ENCODE data around the gene PTER. TPM values are rescaled to one million over a fixed set of nuclear protein-coding genes. Genes with fewer than 3 reads are reported as not detected.

Gene PTER, protein sequence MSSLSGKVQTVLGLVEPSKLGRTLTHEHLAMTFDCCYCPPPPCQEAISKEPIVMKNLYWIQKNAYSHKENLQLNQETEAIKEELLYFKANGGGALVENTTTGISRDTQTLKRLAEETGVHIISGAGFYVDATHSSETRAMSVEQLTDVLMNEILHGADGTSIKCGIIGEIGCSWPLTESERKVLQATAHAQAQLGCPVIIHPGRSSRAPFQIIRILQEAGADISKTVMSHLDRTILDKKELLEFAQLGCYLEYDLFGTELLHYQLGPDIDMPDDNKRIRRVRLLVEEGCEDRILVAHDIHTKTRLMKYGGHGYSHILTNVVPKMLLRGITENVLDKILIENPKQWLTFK
- total RNA-seq = 10.1 and 15.2 TPM in 2 replicates

DNA sequence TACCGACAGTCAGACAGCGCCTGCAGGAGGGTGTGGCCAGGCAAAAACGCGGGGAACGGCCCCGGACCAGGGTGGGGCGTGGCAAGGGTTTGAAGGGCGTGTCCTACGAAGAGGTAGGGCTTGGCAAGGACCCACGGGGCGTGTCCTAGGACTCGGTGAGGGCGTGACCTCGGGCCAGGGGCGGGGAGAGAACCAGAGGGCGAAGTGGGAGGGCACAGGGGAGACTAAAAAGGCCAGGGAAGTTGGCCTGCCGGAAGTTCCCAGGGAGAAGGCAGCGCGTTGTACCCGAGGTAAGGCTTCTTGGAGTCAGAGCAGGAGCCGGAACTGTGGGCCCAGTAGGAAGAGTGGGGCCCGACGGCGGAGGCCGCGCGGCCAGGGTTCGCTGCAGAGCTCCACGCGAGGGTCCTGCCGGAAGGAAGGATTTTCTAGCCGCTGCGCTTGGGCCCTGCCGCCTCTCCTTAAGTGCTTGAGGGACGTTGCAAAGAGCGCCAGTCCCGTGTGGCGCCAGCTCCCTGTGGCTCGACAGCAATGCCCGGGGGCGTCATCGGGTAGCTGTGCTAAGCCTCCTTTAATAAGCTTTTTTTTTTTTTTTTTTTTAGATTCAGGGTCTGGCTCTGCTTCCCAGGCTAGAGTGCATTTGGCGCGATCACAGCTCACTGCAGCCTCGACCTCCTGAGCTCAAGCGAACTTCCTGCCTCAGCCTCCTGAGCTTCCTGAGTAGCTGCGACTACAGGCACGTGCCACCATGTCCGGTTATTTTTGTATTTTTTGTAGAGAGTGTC is at the start of gene PTER:
Gene PTER, plus strand, starts transcription at position 253 of the 782 bp plus-strand sequence. CDS start 47,375 bp downstream, outside the sequence.

DNA sequence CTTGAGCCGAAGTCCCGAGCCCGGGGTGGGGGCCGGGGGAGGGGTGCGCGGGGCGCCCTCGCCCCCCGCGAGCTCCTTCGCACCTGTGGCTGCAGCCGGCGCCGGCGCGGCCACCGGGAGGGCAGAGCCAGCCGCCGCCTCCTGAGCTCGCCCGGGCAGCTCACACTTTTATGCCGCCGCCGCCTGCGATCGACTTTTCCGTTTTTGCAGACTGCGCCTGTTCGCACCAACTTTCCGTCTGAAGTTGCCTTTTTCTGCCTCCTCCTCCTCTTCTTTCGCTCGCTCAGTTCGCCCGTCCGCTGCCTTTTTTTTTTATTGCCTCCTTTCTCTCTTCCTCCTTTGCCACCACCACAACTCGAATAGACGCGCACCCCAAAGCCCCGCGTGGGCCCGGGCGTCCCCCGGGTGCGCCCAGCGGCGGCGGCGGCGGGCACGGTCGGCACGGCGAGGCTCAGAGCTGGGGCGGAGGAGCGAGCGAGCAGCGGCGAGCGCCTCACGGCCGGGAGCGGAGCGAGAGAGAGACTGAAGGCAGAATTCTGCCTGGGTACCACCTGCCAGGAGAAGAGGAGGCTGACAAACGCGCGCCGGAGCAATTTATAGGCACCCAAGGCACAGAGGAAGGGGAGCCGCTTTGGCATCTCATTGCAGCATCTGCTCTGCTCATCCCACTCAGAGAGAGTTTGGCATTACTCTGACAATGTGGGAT is 84.7 kb downstream of the PTER start, which contains the start of gene C1QL3:
Gene C1QL3, minus strand, starts transcription at position 569 of the 706 bp plus-strand sequence. CDS start 814 bp downstream, outside the sequence.

Other genes starting within 250 kb of the PTER start
- gene C1QL3, start 84.9 kb downstream of the PTER start, total RNA-seq = not detected in 2 replicates

Data from cardiac ventricle fibroblast (primary cell).